Measurements from ENCODE around the gene CASP3. TPM values are rescaled to one million over a fixed set of nuclear protein-coding genes. Genes with fewer than 3 reads are reported as not detected.

Gene CASP3
- total RNA-seq, 1 experiment from 2014 or later = 13.2 TPM

DNA sequence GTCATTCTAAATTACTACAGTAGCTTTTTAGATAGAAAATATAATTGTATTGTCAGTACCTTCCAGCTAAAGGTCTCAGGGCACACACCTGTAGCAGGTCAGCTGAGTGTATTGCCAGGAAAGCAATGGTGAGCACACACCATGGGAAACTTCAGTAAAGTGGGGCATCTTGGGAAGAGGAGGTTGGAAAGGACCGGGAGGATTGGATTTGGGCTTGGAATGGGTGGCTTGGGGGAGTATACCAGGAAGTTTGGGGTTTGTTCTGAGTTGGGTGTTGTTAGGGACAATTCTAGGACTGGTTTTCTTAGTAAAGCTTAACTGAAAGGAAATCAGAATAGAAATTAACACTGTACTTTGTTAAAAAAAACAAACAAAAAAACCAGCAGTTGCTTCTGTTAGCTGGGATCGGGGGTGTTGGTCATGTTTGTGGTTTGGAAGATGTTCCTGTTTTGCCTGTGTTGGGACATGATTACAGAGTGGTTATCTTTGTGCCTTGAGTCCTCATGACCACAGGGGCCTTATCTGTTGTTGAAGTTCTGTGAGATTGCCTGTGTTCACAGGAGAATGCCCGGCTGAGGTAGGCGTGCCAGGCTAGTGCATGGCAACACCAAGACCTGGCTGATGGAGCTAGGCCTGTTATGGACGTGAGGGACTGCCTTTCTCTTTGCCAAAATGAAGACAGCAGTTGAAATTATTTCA lies 35.4 kb upstream of the CASP3 start:
- H3K36me3 ChIP-seq (ENCODE audit: low read depth, low read length) = no peaks in the 10 kb centered on the region
- no peaks in the 10 kb centered on the region for H3K27me3 ChIP-seq (ENCODE audit: low read length)
- DNase-seq (no peak), ATAC-seq (no peak)
- no peaks in the 10 kb centered on the region for H4K20me1 ChIP-seq (ENCODE audit: low read length)
- H3K9me2 ChIP-seq (replicated peaks; ENCODE audit: low read length) = no peaks in the 10 kb centered on the region
- no peak overlapping the region for H2AFZ ChIP-seq (ENCODE audit: low read length)
- H3F3A ChIP-seq (ENCODE audit: low read length, unreplicated experiment) = no peaks in the 10 kb centered on the region
- intact Hi-C loops (cut with micrococcal nuclease) = no loop called here
- H3K27ac ChIP-seq (ENCODE audit: low read length) = no peak overlapping the region
- H3K4me1 ChIP-seq (ENCODE audit: insufficient read depth, low read length) = peaks cover 15% of the 10 kb centered on the region
- ChIA-PET POLR2A (ENCODE audit: unreplicated experiment) (no interaction called here), CTCF (no interaction called here)
- TF ChIP-seq EZH2phosphoT487 (IDR thresholded peaks at IDR 0.05; ENCODE audit: borderline replicate concordance, low read length) = no peak
- TF ChIP-seq, protein P1, sequence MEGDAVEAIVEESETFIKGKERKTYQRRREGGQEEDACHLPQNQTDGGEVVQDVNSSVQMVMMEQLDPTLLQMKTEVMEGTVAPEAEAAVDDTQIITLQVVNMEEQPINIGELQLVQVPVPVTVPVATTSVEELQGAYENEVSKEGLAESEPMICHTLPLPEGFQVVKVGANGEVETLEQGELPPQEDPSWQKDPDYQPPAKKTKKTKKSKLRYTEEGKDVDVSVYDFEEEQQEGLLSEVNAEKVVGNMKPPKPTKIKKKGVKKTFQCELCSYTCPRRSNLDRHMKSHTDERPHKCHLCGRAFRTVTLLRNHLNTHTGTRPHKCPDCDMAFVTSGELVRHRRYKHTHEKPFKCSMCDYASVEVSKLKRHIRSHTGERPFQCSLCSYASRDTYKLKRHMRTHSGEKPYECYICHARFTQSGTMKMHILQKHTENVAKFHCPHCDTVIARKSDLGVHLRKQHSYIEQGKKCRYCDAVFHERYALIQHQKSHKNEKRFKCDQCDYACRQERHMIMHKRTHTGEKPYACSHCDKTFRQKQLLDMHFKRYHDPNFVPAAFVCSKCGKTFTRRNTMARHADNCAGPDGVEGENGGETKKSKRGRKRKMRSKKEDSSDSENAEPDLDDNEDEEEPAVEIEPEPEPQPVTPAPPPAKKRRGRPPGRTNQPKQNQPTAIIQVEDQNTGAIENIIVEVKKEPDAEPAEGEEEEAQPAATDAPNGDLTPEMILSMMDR (conservative IDR thresholded peaks at IDR 0.05; ENCODE audit: low read depth, low read length) = no peak
- TF ChIP-seq EZH2 (IDR thresholded peaks at IDR 0.05; ENCODE audit: low read length, unreplicated experiment) = no peak
- H3K4me3 ChIP-seq (ENCODE audit: low read length) = no peak overlapping the region
- no peaks in the 10 kb centered on the region for H3K79me2 ChIP-seq (ENCODE audit: low read length)
- no peaks in the 10 kb centered on the region for H3K9me3 ChIP-seq (ENCODE audit: low read length)
- BruUV-seq (replicated peaks) = no TSS peak
- H3K4me2 ChIP-seq (ENCODE audit: low read length) = no peak overlapping the region
- no peak overlapping the region for H3K9ac ChIP-seq (ENCODE audit: low read length)

DNA sequence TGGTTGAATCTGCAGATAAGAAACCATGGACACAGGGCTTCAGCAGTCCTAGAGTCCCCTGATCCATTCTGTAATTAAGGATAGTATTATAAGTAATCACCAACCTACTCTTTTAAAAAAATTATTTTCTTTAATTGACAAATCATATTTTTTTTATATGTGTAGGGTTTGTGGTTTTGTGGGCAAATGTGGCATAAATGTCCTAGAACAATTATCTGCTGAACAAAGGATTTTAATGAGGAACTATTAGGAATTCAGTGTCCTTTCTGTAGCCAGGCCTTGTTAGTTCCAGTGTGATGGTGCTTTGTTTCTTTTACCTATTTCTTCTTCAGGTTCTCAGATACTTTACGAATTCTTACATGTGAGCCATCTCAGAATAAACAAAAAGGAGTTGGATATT lies 32.7 kb upstream of the CASP3 start:
- Histone ChIP-seq H3K9me2 (replicated peaks; ENCODE audit: low read length) (no peaks in the 10 kb centered on the region), H2AFZ (ENCODE audit: low read length) (no peak overlapping the region), H3K4me2 (ENCODE audit: low read length) (no peak overlapping the region), H3K27ac (ENCODE audit: low read length) (no peak overlapping the region), H3F3A (ENCODE audit: low read length, unreplicated experiment) (no peaks in the 10 kb centered on the region), H4K20me1 (ENCODE audit: low read length) (no peaks in the 10 kb centered on the region), H3K79me2 (ENCODE audit: low read length) (no peaks in the 10 kb centered on the region), H3K36me3 (ENCODE audit: low read depth, low read length) (no peaks in the 10 kb centered on the region), H3K4me3 (ENCODE audit: low read length) (no peak overlapping the region), H3K9ac (ENCODE audit: low read length) (no peak overlapping the region), H3K27me3 (ENCODE audit: low read length) (no peaks in the 10 kb centered on the region), H3K9me3 (ENCODE audit: low read length) (no peaks in the 10 kb centered on the region), H3K4me1 (ENCODE audit: insufficient read depth, low read length) (no peaks in the 10 kb centered on the region)
- DNase-seq (no peak), ATAC-seq (no peak)
- intact Hi-C loops (cut with micrococcal nuclease) = no loop called here
- ChIA-PET CTCF (no interaction called here), POLR2A (ENCODE audit: unreplicated experiment) (no interaction called here)
- no TSS peak for BruUV-seq (replicated peaks)
- TF ChIP-seq EZH2 (IDR thresholded peaks at IDR 0.05; ENCODE audit: low read length, unreplicated experiment) = no peak
- TF ChIP-seq, protein P1 (conservative IDR thresholded peaks at IDR 0.05; ENCODE audit: low read depth, low read length) = no peak
- no peak for TF ChIP-seq EZH2phosphoT487 (IDR thresholded peaks at IDR 0.05; ENCODE audit: borderline replicate concordance, low read length)

DNA sequence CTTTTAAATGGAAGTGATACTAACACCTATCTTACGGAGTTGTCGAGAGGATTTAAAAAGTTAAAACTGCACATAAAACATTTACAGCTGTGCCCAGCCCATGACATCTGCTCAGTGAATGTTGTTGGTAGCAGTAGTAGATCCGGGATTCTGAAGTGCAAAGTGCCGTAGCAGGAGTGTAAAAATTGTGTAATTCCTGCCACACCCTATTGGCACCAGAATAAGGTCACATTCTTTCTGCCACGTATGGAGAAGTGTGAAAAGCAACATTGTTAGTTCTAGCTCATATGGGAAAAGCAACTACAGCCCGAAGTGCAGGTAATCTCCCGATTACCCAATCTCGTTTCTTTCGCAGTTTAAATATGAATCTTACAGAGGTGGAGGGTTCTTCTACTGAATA lies 31.5 kb upstream of the CASP3 start:
- no peak overlapping the region for H3K9ac ChIP-seq (ENCODE audit: low read length)
- H3K27me3 ChIP-seq (ENCODE audit: low read length) = no peaks in the 10 kb centered on the region
- no peak overlapping the region for H3K4me3 ChIP-seq (ENCODE audit: low read length)
- H3K79me2 ChIP-seq (ENCODE audit: low read length) = no peaks in the 10 kb centered on the region
- DNase-seq (no peak), ATAC-seq (no peak)
- H3K9me2 ChIP-seq (replicated peaks; ENCODE audit: low read length) = no peaks in the 10 kb centered on the region
- ChIA-PET POLR2A (ENCODE audit: unreplicated experiment) (no interaction called here), CTCF (no interaction called here)
- H4K20me1 ChIP-seq (ENCODE audit: low read length) = no peaks in the 10 kb centered on the region
- no peaks in the 10 kb centered on the region for H3K4me1 ChIP-seq (ENCODE audit: insufficient read depth, low read length)
- no peak overlapping the region for H3K4me2 ChIP-seq (ENCODE audit: low read length)
- no peaks in the 10 kb centered on the region for H3K9me3 ChIP-seq (ENCODE audit: low read length)
- BruUV-seq (replicated peaks) = no TSS peak
- H3K36me3 ChIP-seq (ENCODE audit: low read depth, low read length) = no peaks in the 10 kb centered on the region
- H3F3A ChIP-seq (ENCODE audit: low read length, unreplicated experiment) = no peaks in the 10 kb centered on the region
- no peak overlapping the region for H3K27ac ChIP-seq (ENCODE audit: low read length)
- no peak for TF ChIP-seq EZH2 (IDR thresholded peaks at IDR 0.05; ENCODE audit: low read length, unreplicated experiment)
- TF ChIP-seq, protein P1 (conservative IDR thresholded peaks at IDR 0.05; ENCODE audit: low read depth, low read length) = no peak
- no peak for TF ChIP-seq EZH2phosphoT487 (IDR thresholded peaks at IDR 0.05; ENCODE audit: borderline replicate concordance, low read length)
- intact Hi-C loops (cut with micrococcal nuclease) = no loop called here
- H2AFZ ChIP-seq (ENCODE audit: low read length) = no peak overlapping the region
